ENCODE results near the gene MILR1. TPM values are rescaled to one million over a fixed set of nuclear protein-coding genes. Genes with fewer than 3 reads are reported as not detected.
A peak's percentile ranks its signal among the peaks of the same experiment; 100 is the strongest.

MILR1 gene
- total and polyA plus RNA-seq, 7 experiments from 2014 or later: 1.1 to 17.9 (median 1.6) TPM; not detected in 2

DNA sequence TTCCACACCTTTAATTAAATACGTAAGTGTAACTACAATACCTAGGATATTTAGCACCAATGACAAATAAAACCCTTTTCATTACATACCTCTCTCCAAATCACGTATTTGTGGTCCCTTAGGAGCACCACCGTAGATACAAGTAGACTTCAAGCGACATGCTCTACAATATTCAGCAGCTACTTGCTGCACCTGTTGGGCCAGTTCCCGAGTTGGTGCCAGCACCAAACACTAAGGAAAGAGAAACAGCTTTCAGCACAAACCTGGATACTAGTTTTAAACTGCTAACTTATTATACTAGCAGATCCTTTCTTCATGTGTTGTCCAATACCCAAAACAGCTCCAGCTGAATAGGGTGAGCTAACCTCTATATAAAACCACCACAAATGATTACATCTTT, 54.4 kb downstream of the MILR1 start:
- H3K27me3 Mint-ChIP-seq: peaks cover 0 to 11% (median 0%) of the 10 kb centered on the region in 5 donors
- ChIA-PET CTCF (interaction anchor here (1.2 kb wide), 1 partner anchor 84 kb away, joined by 4 read pairs; no protein-coding TSS in a partner anchor), POLR2A (interaction anchor here (0.6 to 5.5 kb wide), 7 partner anchors 7 to 747 kb away, joined by 3 to 224 read pairs (median 52); partner anchors contain the start of genes PECAM1 and POLG2)
- intact Hi-C loops (cut with micrococcal nuclease): loop anchor here in 1 of 2 donors (10.0 kb wide), 1 partner anchor 411 kb away; the partner anchor contains the start of gene LRRC37A3
- H3K4me1 ChIP-seq (ENCODE audit: control insufficient read depth in 2 of 2, insufficient read depth in 2 of 2, low read length in 2 of 2): peaks cover 35 to 49% of the 10 kb centered on the region in 2 donors
- H3K4me3 ChIP-seq (ENCODE audit: low read length): no peak overlapping the region
- peaks cover 16 to 83% (median 61%) of the 10 kb centered on the region in 5 donors for H3K36me3 Mint-ChIP-seq
- ATAC-seq (no peak), DNase-seq (peak in 3 of 9 donors; percentile 9 to 16 (median 12))
- H3K27ac ChIP-seq (ENCODE audit: low read depth, low read length): peak overlapping the region; percentile 100
- H3K4me3 Mint-ChIP-seq: peak overlapping the region in 9 of 10 donors; percentile 27 to 100 (median 99)
- peaks cover 0 to 43% (median 0%) of the 10 kb centered on the region in 11 donors for H3K9me3 Mint-ChIP-seq
- peak overlapping the region in 8 of 9 donors; percentile 44 to 100 (median 87) for H3K27ac Mint-ChIP-seq
- peaks cover 33 to 83% (median 73%) of the 10 kb centered on the region in 7 donors for H3K4me1 Mint-ChIP-seq
- H3K27me3 ChIP-seq (ENCODE audit: control insufficient read depth in 2 of 2, insufficient read depth in 2 of 2, low read length in 2 of 2): no peaks in the 10 kb centered on the region
- H3K36me3 ChIP-seq (ENCODE audit: control insufficient read depth in 2 of 3, insufficient read depth in 3 of 3, low read length in 3 of 3): peaks cover 51 to 83% (median 64%) of the 10 kb centered on the region in 3 experiments
- no peaks in the 10 kb centered on the region for H3K9me3 ChIP-seq (ENCODE audit: control insufficient read depth in 2 of 3, low read length in 3 of 3)

DNA sequence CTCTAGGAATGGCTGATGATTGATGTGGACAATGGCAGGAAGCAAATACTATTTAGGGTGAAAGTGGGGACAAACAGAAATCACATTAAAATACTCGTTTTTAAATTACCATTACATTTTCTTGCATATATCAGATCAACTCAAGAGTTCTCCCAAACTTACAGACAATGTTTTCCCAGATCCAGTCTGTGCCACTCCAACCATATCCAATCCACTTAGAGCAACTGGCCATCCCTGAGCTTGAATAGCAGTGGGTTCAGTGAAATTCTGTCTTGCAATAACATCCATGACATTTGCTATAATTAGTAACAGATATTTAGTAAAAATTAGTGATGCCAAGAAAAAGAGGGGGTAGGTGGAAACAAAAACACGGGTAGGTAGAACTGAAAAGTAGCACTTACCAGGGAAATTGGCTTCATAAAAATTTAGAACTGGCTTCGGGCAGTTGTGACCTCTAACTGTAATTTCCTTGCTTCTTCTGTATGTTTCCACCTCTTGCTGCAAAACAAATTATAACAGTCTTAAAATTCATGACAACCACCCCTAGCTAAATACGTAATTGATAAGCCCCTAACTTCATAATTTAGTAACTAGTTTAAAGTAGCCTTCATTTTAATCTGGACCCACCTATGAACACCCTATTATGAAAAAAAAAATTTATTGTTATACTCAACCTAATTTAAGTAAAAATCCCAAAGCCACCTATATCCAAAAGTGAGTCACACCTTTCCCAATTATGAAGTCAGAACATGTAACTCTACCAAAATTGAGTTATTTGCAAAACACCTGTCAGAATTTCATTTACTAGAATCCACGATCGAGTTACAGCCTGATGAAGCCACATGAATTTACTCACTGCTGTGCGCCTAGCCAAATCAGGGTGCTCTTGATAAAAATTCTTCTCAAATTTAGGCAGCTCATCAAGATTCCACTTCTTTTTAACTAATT, 55.2 kb downstream of the MILR1 start:
- ATAC-seq: no peak
- Mint-ChIP-seq H3K27ac (peak overlapping the region; percentile 99 to 100 (median 100)), H3K27me3 (peaks cover 0 to 11% (median 0%) of the 10 kb centered on the region in 5 donors), H3K9me3 (peaks cover 0 to 39% (median 0%) of the 10 kb centered on the region in 11 donors), H3K4me1 (peaks cover 33 to 85% (median 76%) of the 10 kb centered on the region in 7 donors), H3K4me3 (peak overlapping the region; percentile 97 to 100 (median 99)), H3K36me3 (peaks cover 14 to 78% (median 61%) of the 10 kb centered on the region in 5 donors)
- H3K4me3 ChIP-seq (ENCODE audit: low read length): peak overlapping the region; percentile 98
- intact Hi-C loops (cut with micrococcal nuclease): loop anchor here in 1 of 2 donors (10.0 kb wide), 1 partner anchor 411 kb away; the partner anchor contains the start of gene LRRC37A3
- ChIA-PET POLR2A (interaction anchor here (0.6 to 5.5 kb wide), 19 partner anchors 7 to 1752 kb away, joined by 3 to 224 read pairs (median 6); partner anchors contain the start of genes CCDC47, DDX42, PECAM1 and POLG2), CTCF (interaction anchor here (1.2 kb wide), 2 partner anchors 13 to 84 kb away, joined by 4 read pairs; no protein-coding TSS in a partner anchor)
- peaks cover 41 to 54% of the 10 kb centered on the region in 2 donors for H3K4me1 ChIP-seq (ENCODE audit: control insufficient read depth in 2 of 2, insufficient read depth in 2 of 2, low read length in 2 of 2)
- peak overlapping the region; percentile 100 for H3K27ac ChIP-seq (ENCODE audit: low read depth, low read length)
- H3K27me3 ChIP-seq (ENCODE audit: control insufficient read depth in 2 of 2, insufficient read depth in 2 of 2, low read length in 2 of 2): no peaks in the 10 kb centered on the region
- peaks cover 47 to 80% (median 60%) of the 10 kb centered on the region in 3 experiments for H3K36me3 ChIP-seq (ENCODE audit: control insufficient read depth in 2 of 3, insufficient read depth in 3 of 3, low read length in 3 of 3)
- no peaks in the 10 kb centered on the region for H3K9me3 ChIP-seq (ENCODE audit: control insufficient read depth in 2 of 3, low read length in 3 of 3)
- peak in 2 of 9 donors; percentile 8 to 14 for DNase-seq

DNA sequence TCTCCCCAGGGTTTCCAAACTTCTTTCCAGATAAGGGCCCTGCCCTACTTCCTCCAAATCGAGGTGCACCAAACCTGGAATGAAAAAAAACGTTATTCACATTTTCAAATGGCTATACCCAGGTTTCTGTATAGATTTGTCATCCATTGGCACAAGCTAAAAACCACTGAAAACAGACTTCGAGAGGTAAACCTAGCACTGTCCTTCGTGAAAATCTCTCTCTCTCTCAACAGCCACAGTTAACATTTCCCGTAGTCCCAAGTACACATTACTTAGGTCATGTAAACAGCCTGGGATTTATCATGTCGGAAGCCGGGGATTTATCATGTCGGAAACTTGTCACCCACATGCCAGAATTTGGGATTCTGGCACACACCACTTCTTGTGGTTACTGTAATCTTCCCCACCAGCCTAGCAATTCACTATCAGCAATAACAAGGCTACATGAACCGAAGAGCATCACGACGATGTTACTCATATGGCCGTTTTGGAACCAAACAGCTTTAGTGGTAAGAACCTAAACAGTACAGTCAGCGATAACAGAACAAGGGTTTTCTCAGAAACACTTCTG, 55.9 kb downstream of the MILR1 start:
- peaks cover 0 to 11% (median 0%) of the 10 kb centered on the region in 5 donors for H3K27me3 Mint-ChIP-seq
- peaks cover 14 to 74% (median 58%) of the 10 kb centered on the region in 5 donors for H3K36me3 Mint-ChIP-seq
- intact Hi-C loops (cut with micrococcal nuclease): loop anchor here (5.0 to 10.0 kb wide), 7 partner anchors 97 to 678 kb away; partner anchors contain the start of genes FTSJ3 (in 1 of the 2), GNA13 (in 1 of the 2), LRRC37A3 (in 1 of the 2) and PSMC5 (in 1 of the 2)
- Histone ChIP-seq H3K9me3 (ENCODE audit: control insufficient read depth in 2 of 3, low read length in 3 of 3) (no peaks in the 10 kb centered on the region), H3K27me3 (ENCODE audit: control insufficient read depth in 2 of 2, insufficient read depth in 2 of 2, low read length in 2 of 2) (no peaks in the 10 kb centered on the region), H3K4me1 (ENCODE audit: control insufficient read depth in 2 of 2, insufficient read depth in 2 of 2, low read length in 2 of 2) (peaks cover 41 to 53% of the 10 kb centered on the region in 2 donors), H3K36me3 (ENCODE audit: control insufficient read depth in 2 of 3, insufficient read depth in 3 of 3, low read length in 3 of 3) (peaks cover 46 to 76% (median 53%) of the 10 kb centered on the region in 3 experiments), H3K4me3 (ENCODE audit: low read length) (peak overlapping the region; percentile 98), H3K27ac (ENCODE audit: low read depth, low read length) (peak overlapping the region; percentile 100)
- H3K27ac Mint-ChIP-seq: peak overlapping the region; percentile 99 to 100 (median 100)
- ChIA-PET POLR2A (interaction anchor here (0.6 to 5.5 kb wide), 52 partner anchors 8 to 1751 kb away, joined by 3 to 224 read pairs (median 4); partner anchors contain the start of genes CCDC47, DDX42, ERN1 and ICAM2), CTCF (interaction anchor here (0.8 to 3.7 kb wide), 7 partner anchors 8 to 731 kb away, joined by 3 to 30 read pairs (median 4); partner anchors contain the start of genes CCDC47 and POLG2)
- H3K4me1 Mint-ChIP-seq: peaks cover 33 to 85% (median 77%) of the 10 kb centered on the region in 7 donors
- ATAC-seq (no peak), DNase-seq (peak in 1 of 9 donors; percentile 35)
- peak overlapping the region; percentile 97 to 100 (median 99) for H3K4me3 Mint-ChIP-seq
- peaks cover 0 to 34% (median 0%) of the 10 kb centered on the region in 11 donors for H3K9me3 Mint-ChIP-seq

DNA sequence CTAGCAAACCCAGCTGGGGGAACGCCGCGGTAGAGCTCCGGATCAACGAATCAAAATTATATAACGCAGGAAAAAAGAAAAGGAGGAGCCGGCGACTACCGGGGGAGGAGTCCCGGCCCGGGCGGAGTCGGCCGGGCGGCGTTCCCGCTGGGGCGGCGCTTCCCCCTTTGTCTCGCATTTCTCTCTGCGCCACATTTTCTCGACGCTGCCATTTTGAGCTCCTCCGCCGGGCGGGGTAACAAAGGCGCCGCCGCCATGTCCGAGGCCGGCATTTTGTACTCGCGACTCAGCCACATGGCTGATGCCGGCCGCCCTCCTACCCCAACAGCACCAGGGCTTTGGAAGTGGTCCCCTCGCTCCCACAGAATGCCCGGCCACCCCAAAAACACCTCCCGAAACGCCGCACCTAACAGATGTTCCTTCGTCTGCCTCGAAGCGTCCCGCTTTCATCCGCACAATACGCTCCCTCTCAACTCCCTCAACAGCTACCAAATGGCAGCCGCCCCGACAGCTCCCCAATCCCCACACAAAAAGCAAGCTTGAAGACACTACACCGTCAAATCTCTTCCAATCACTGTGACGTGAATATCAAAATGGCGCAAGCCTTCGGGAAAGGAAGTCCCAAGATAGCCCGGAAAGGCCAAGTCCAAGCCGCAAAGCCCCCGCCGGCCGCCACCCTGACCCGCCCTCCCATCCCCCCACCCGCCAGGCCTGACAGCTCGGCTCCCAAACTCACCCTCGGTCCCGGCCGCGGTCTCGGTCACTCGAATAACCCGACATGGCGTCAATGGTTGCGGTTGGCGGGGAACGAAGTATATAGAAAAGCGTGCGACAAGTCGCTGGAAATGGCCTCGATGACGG, 56.7 kb downstream of the MILR1 start:
- peaks cover 0 to 11% (median 0%) of the 10 kb centered on the region in 5 donors for H3K27me3 Mint-ChIP-seq
- H3K4me1 Mint-ChIP-seq: peaks cover 33 to 84% (median 75%) of the 10 kb centered on the region in 7 donors
- peak overlapping the region; percentile 97 to 100 (median 99) for H3K4me3 Mint-ChIP-seq
- Histone ChIP-seq H3K4me1 (ENCODE audit: control insufficient read depth in 2 of 2, insufficient read depth in 2 of 2, low read length in 2 of 2) (peaks cover 41 to 50% of the 10 kb centered on the region in 2 donors), H3K27me3 (ENCODE audit: control insufficient read depth in 2 of 2, insufficient read depth in 2 of 2, low read length in 2 of 2) (no peaks in the 10 kb centered on the region), H3K4me3 (ENCODE audit: low read length) (peak overlapping the region; percentile 98), H3K27ac (ENCODE audit: low read depth, low read length) (peak overlapping the region; percentile 100), H3K9me3 (ENCODE audit: control insufficient read depth in 2 of 3, low read length in 3 of 3) (no peaks in the 10 kb centered on the region), H3K36me3 (ENCODE audit: control insufficient read depth in 2 of 3, insufficient read depth in 3 of 3, low read length in 3 of 3) (peaks cover 40 to 76% (median 50%) of the 10 kb centered on the region in 3 experiments)
- peaks cover 0 to 31% (median 0%) of the 10 kb centered on the region in 11 donors for H3K9me3 Mint-ChIP-seq
- ATAC-seq (peak; percentile 37), DNase-seq (peak; percentile 77 to 95 (median 91))
- peak overlapping the region; percentile 99 to 100 (median 100) for H3K27ac Mint-ChIP-seq
- intact Hi-C loops (cut with micrococcal nuclease): loop anchor here (1.0 to 10.0 kb wide), 26 partner anchors 8 to 1055 kb away; partner anchors contain the start of genes ERN1 (in 2 of the 2), FTSJ3 (in 2 of the 2), POLG2 (in 2 of the 2) and PSMC5 (in 2 of the 2)
- H3K36me3 Mint-ChIP-seq: peaks cover 14 to 74% (median 54%) of the 10 kb centered on the region in 5 donors
- ChIA-PET CTCF (interaction anchor here (0.6 to 3.7 kb wide), 9 partner anchors 9 to 763 kb away, joined by 3 to 30 read pairs (median 4); partner anchors contain the start of genes CCDC47 and POLG2), POLR2A (interaction anchor here (0.6 to 5.5 kb wide), 59 partner anchors 9 to 1750 kb away, joined by 3 to 224 read pairs (median 4); partner anchors contain the start of genes CCDC47, DDX42, ERN1 and ICAM2)

DNA sequence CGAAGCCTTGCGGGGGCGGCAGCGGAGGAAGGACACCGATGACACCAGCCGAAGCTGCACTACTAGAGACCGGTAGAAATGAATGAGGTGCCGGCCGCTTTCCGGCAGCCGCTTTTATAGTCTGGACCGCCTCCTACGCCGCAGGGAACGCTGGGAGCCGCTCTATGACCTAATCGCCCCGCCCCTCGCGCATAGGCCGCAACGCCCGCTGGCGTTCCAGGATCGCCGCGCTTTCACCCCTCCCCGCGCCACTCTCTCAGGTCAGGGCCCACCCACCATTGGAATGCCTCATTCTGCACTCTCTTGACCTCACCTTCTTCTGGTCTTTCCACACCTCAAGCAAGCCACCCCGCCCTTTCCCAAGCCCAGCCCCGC, 57.3 kb downstream of the MILR1 start, which contains the start of gene DDX5:
Gene DDX5 (minus strand): TSS at position 89 of the 375 bp plus-strand sequence. CDS start 170 bp downstream, outside the sequence.
- Mint-ChIP-seq H3K4me1 (peaks cover 33 to 84% (median 71%) of the 10 kb centered on the region in 7 donors), H3K27ac (peak within 1 kb of the TSS; percentile 99 to 100 (median 100)), H3K9me3 (peaks cover 0 to 29% (median 0%) of the 10 kb centered on the region in 11 donors), H3K36me3 (peaks cover 14 to 75% (median 50%) of the 10 kb centered on the region in 5 donors), H3K4me3 (peak within 1 kb of the TSS; percentile 97 to 100 (median 99)), H3K27me3 (peaks cover 0 to 11% (median 0%) of the 10 kb centered on the region in 5 donors)
- ChIA-PET POLR2A (interaction anchor here (0.6 to 5.5 kb wide), 44 partner anchors 9 to 805 kb away, joined by 3 to 224 read pairs (median 6); partner anchors contain the start of genes CCDC47, DDX42, ERN1 and GNA13), CTCF (interaction anchor here (0.6 to 3.7 kb wide), 6 partner anchors 9 to 763 kb away, joined by 3 to 30 read pairs (median 6); partner anchors contain the start of gene POLG2)
- ATAC-seq (peak; percentile 83), DNase-seq (peak in 8 of 9 donors; percentile 92 to 98 (median 97))
- H3K27ac ChIP-seq (ENCODE audit: low read depth, low read length): peak within 1 kb of the TSS; percentile 100
- intact Hi-C loops (cut with micrococcal nuclease): loop anchor here (1.0 to 10.0 kb wide), 26 partner anchors 9 to 1055 kb away; partner anchors contain the start of genes ERN1 (in 2 of the 2), FTSJ3 (in 2 of the 2), POLG2 (in 2 of the 2) and PSMC5 (in 2 of the 2)
- H3K9me3 ChIP-seq (ENCODE audit: control insufficient read depth in 2 of 3, low read length in 3 of 3): no peaks in the 10 kb centered on the region
- peaks cover 34 to 72% (median 44%) of the 10 kb centered on the region in 3 experiments for H3K36me3 ChIP-seq (ENCODE audit: control insufficient read depth in 2 of 3, insufficient read depth in 3 of 3, low read length in 3 of 3)
- peak within 1 kb of the TSS; percentile 98 for H3K4me3 ChIP-seq (ENCODE audit: low read length)
- H3K4me1 ChIP-seq (ENCODE audit: control insufficient read depth in 2 of 2, insufficient read depth in 2 of 2, low read length in 2 of 2): peaks cover 41 to 45% of the 10 kb centered on the region in 2 donors
- no peaks in the 10 kb centered on the region for H3K27me3 ChIP-seq (ENCODE audit: control insufficient read depth in 2 of 2, insufficient read depth in 2 of 2, low read length in 2 of 2)

Data from naive thymus-derived CD4-positive, alpha-beta T cell (primary cell).